Neural progenitor cell (in vitro differentiated cells): ENCODE results near the gene NEUROG1. TPM values are rescaled to one million over a fixed set of nuclear protein-coding genes. Genes with fewer than 3 reads are reported as not detected.

Experiments used
- DNase-seq: peaks from one replicate; pipeline ENCODE4 v3.0.0-alpha.2; 2016; ENCODE audit warnings: low spot score
- H2AFZ ChIP-seq: fragments of 200-600 bp; sonication (generic); replicated peaks from 2 replicates; pipeline ENCODE4 v1.6.1; 2016; ENCODE audit warnings: antibody characterized with exemption
- H3F3A ChIP-seq: fragments of 200-600 bp; sonication (generic); 2 replicates; pipeline ENCODE4 v1.6.1; 2016; ENCODE audit warnings: antibody characterized with exemption, low read depth
- H3K27ac ChIP-seq: fragments of 200-600 bp; sonication (generic); 2 replicates; pipeline ENCODE4 v1.5.1; 2016; ENCODE audit warnings: mild to moderate bottlenecking
- H3K27me3 ChIP-seq: fragments of 200-600 bp; sonication (generic); 2 replicates; pipeline ENCODE4 v1.6.1; 2016; ENCODE audit warnings: mild to moderate bottlenecking, moderate library complexity
- H3K36me3 ChIP-seq: fragments of 200-600 bp; sonication (generic); 2 replicates; pipeline ENCODE4 v1.5.1; 2016
- H3K4me1 ChIP-seq: fragments of 200-600 bp; sonication (generic); 2 replicates; pipeline ENCODE4 v1.6.1; 2016; ENCODE audit warnings: mixed run types
- H3K4me2 ChIP-seq: fragments of 200-600 bp; sonication (generic); 2 replicates; pipeline ENCODE4 v1.6.1; 2016
- H3K4me3 ChIP-seq: fragments of 200-600 bp; sonication (generic); 2 replicates; pipeline ENCODE4 v1.5.1; 2016
- H3K79me2 ChIP-seq: fragments of 200-600 bp; sonication (generic); 2 replicates; pipeline ENCODE4 v1.6.1; 2016; ENCODE audit warnings: low read depth
- H3K9ac ChIP-seq: fragments of 200-600 bp; sonication (generic); 2 replicates; pipeline ENCODE4 v1.6.1; 2016
- H3K9me3 ChIP-seq: fragments of 200-600 bp; sonication (generic); 2 replicates; pipeline ENCODE4 v1.5.1; 2016; ENCODE audit warnings: low read depth
- H4K20me1 ChIP-seq: fragments of 200-600 bp; sonication (generic); 2 replicates; pipeline ENCODE4 v1.6.1; 2016; ENCODE audit warnings: low read depth
- H3K27ac Mint-ChIP-seq: 3 replicates; pipeline ENCODE4 v1.8.0; 2021; ENCODE audit warnings: mixed read lengths
- H3K27me3 Mint-ChIP-seq: 2 replicates; pipeline ENCODE4 v1.8.0; 2022; ENCODE audit warnings: low read depth, mild to moderate bottlenecking, inconsistent platforms, moderate library complexity, mixed read lengths; ENCODE audit not compliant: insufficient read depth
- H3K36me3 Mint-ChIP-seq: 3 replicates; pipeline ENCODE4 v1.8.0; 2021; ENCODE audit warnings: mixed read lengths
- H3K4me1 Mint-ChIP-seq: 3 replicates; pipeline ENCODE4 v1.8.0; 2021; ENCODE audit warnings: mixed read lengths
- H3K4me3 Mint-ChIP-seq: 3 replicates; pipeline ENCODE4 v1.8.0; 2021; ENCODE audit warnings: mild to moderate bottlenecking, moderate library complexity, mixed read lengths
- H3K9me3 Mint-ChIP-seq: 3 replicates; pipeline ENCODE4 v1.8.0; 2020; ENCODE audit warnings: mixed read lengths
- CTCF ChIP-seq: fragments of 200-600 bp; sonication (generic); IDR thresholded peaks from 2 replicates; pipeline ENCODE4 v1.5.1; 2017; ENCODE audit warnings: antibody characterized with exemption, mild to moderate bottlenecking
- EZH2 ChIP-seq: fragments of 200-600 bp; sonication (generic); IDR thresholded peaks from 2 replicates; pipeline ENCODE4 v1.6.1; 2017; ENCODE audit warnings: antibody characterized with exemption, mild to moderate bottlenecking, moderate library complexity
- EZH2phosphoT487 ChIP-seq: fragments of 200-600 bp; sonication (generic); IDR thresholded peaks from 2 replicates; pipeline ENCODE4 v1.6.1; 2017; ENCODE audit warnings: antibody characterized with exemption
- total RNA-seq: library from RNA; depleted of rRNA; stranded (reverse); fragments of >200 nt; gene quantifications from 2 replicates; pipeline ENCODE4 v1.2.3, GENCODE V29; 2015; ENCODE audit warnings: low replicate concordance

NEUROG1 gene
- total RNA-seq, 1 donor from 2014 or later, result not detected

GRCh38 chr5:135526924-135527323 is 8.8 kb downstream of the NEUROG1 start:
- TF ChIP-seq EZH2phosphoT487 (no peak), EZH2 (no peak), CTCF (no peak)

GRCh38 chr5:135521964-135522363 is 13.8 kb downstream of the NEUROG1 start:
- Mint-ChIP-seq H3K4me1 (no peaks in the 10 kb centered on the region), H3K27ac (no peak overlapping the region), H3K4me3 (no peak overlapping the region), H3K27me3 (peaks cover 31% of the 10 kb centered on the region), H3K36me3 (peaks cover 2% of the 10 kb centered on the region), H3K9me3 (peaks cover 40% of the 10 kb centered on the region)
- Histone ChIP-seq H2AFZ (no peak overlapping the region), H4K20me1 (no peaks in the 10 kb centered on the region), H3K9ac (no peak overlapping the region), H3K36me3 (no peaks in the 10 kb centered on the region), H3K79me2 (no peaks in the 10 kb centered on the region), H3K27me3 (peaks cover 96% of the 10 kb centered on the region), H3K27ac (no peak overlapping the region), H3K4me1 (no peaks in the 10 kb centered on the region), H3K4me2 (no peak overlapping the region), H3F3A (no peaks in the 10 kb centered on the region), H3K9me3 (no peaks in the 10 kb centered on the region), H3K4me3 (no peak overlapping the region)
- no peak for DNase-seq
- TF ChIP-seq EZH2 (no peak), EZH2phosphoT487 (no peak), CTCF (no peak)

More at GRCh38 chr5:135526924-135527323, 8.8 kb downstream of the NEUROG1 start:
- Histone ChIP-seq H3K4me2 (no peak overlapping the region), H2AFZ (no peak overlapping the region), H3K27me3 (peaks cover 99% of the 10 kb centered on the region), H3K9ac (no peak overlapping the region), H3K9me3 (no peaks in the 10 kb centered on the region), H3K4me1 (no peaks in the 10 kb centered on the region), H3F3A (no peaks in the 10 kb centered on the region), H3K4me3 (no peak overlapping the region), H3K36me3 (no peaks in the 10 kb centered on the region), H3K79me2 (no peaks in the 10 kb centered on the region), H4K20me1 (peaks cover 2% of the 10 kb centered on the region), H3K27ac (no peak overlapping the region)
- no peak for DNase-seq
- Mint-ChIP-seq H3K9me3 (peaks cover 35% of the 10 kb centered on the region), H3K36me3 (peaks cover 2% of the 10 kb centered on the region), H3K27me3 (peaks cover 58% of the 10 kb centered on the region), H3K4me3 (no peak overlapping the region), H3K4me1 (peaks cover under 1% of the 10 kb centered on the region), H3K27ac (no peak overlapping the region)

- no peaks in the 10 kb centered on the region for H3F3A ChIP-seq
- Mint-ChIP-seq H3K4me3 (no peak overlapping the region), H3K4me1 (no peaks in the 10 kb centered on the region), H3K9me3 (peaks cover 25% of the 10 kb centered on the region), H3K27ac (no peak overlapping the region), H3K27me3 (peaks cover 17% of the 10 kb centered on the region), H3K36me3 (no peaks in the 10 kb centered on the region)
- H3K4me1 ChIP-seq, result no peaks in the 10 kb centered on the region
- no peak for DNase-seq
- peaks cover 97% of the 10 kb centered on the region for H3K27me3 ChIP-seq
- no peaks in the 10 kb centered on the region for H4K20me1 ChIP-seq
- H3K9ac ChIP-seq, result no peak overlapping the region
- TF ChIP-seq EZH2phosphoT487 (no peak), EZH2 (no peak), CTCF (no peak)
- H3K4me3 ChIP-seq, result no peak overlapping the region
- H3K9me3 ChIP-seq, result no peaks in the 10 kb centered on the region
- H3K36me3 ChIP-seq, result no peaks in the 10 kb centered on the region
- H3K4me2 ChIP-seq, result no peak overlapping the region
- no peak overlapping the region for H2AFZ ChIP-seq
- no peaks in the 10 kb centered on the region for H3K79me2 ChIP-seq
- no peak overlapping the region for H3K27ac ChIP-seq
These were observed 18.1 kb downstream of the NEUROG1 start for GRCh38 chr5:135517631-135518030.
